ENCODE measurements around the gene PIGW. TPM values are rescaled to one million over a fixed set of nuclear protein-coding genes. Genes with fewer than 3 reads are reported as not detected.

PIGW gene, protein sequence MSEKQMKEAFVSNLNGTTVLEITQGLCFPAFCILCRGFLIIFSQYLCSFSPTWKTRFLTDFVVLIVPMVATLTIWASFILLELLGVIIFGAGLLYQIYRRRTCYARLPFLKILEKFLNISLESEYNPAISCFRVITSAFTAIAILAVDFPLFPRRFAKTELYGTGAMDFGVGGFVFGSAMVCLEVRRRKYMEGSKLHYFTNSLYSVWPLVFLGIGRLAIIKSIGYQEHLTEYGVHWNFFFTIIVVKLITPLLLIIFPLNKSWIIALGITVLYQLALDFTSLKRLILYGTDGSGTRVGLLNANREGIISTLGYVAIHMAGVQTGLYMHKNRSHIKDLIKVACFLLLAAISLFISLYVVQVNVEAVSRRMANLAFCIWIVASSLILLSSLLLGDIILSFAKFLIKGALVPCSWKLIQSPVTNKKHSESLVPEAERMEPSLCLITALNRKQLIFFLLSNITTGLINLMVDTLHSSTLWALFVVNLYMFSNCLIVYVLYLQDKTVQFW
- total RNA-seq (2014; rRNA removed; shearing (Covaris generic)) = 5.1 and 5.2 TPM in 2 replicates
- polyA plus RNA-seq (2016; fragmentation: Nextera tagmentation; extraction: Ambion mirVana) = 8.0 and 8.6 TPM in 2 replicates

DNA sequence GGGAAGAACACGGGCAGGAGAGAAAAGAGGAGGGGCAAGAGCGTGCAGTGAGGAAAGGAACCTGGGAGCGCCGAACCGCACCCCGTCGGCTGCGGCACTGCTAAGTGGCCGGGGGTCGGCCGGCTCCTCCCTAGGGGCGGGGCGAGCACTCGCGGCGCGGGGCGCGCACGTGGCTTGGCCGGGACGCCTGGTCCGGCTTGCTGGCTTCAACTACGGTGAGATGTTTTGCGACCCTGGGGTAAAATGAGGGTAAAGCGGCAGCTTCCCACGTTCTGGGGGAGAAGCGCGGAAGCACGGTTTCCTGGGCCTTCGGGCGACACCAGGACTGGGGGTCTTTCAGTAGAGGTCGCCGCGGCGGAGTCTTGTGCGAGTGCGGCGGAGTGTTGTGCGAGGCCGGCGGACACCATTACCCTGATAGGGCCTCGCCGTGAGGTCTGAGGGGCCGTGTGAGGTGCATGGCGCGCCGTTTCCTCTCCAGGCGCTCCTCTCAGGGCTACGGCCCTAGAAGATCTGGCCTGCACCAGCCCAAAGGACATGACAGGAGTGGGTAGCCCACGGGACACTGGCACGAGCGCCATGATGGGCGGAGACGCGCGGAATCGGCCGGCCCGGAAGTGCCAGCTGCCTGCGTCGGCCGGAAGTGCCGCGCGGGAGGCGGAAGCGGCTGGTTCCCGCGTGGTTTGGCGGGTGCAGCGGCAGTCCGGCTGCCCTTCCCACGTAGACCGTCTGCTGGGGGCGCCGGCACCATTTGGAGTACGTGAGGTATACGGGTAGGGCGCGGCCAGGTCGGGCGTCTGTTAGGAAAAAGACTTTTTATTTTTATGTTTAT, at the start of gene PIGW, which contains the start of gene MYO19:
TSS of gene PIGW (plus strand) at position 148 of the 829 bp plus-strand sequence. CDS start 2,115 bp downstream, outside the sequence.
TSS of gene MYO19 (minus strand) at position 29 of the 829 bp plus-strand sequence. CDS start 2,330 bp downstream, outside the sequence.
- Histone ChIP-seq H3K27ac (peak within 1 kb of the TSS; percentile 93), H3K4me3 (peak within 1 kb of the TSS; percentile 88), H4K20me1 (ENCODE audit: insufficient read depth) (no peaks in the 10 kb centered on the region), H3K9me2 (ENCODE audit: insufficient read depth) (no peaks in the 10 kb centered on the region), H3K27me3 (replicated peaks; ENCODE audit: insufficient read depth) (no peaks in the 10 kb centered on the region), H3K4me2 (ENCODE audit: unreplicated experiment) (peak within 1 kb of the TSS; percentile 91), H3K9ac (peak within 1 kb of the TSS; percentile 97), H3K79me2 (ENCODE audit: insufficient read depth) (peaks cover 45% of the 10 kb centered on the region), H3K9me3 (ENCODE audit: low read depth) (no peaks in the 10 kb centered on the region), H3K36me3 (ENCODE audit: low read depth) (0 out of 2 replicates have a peak, but pooled peaks cover 8% of the 10 kb centered on the region), H3F3A (ENCODE audit: insufficient read depth) (peaks cover 34% of the 10 kb centered on the region), H2AFZ (peak within 1 kb of the TSS; percentile 84), H3K4me1 (ENCODE audit: insufficient read depth) (no peaks in the 10 kb centered on the region)
- in situ Hi-C loops (cut with MboI) = no loop called here
- WGBS, 2 experiments (ENCODE audit: low coverage in 1 of 2, low lambda C conversion rate in 2 of 2, missing lambda C conversion rate in 2 of 2) = 1% methylated on average over 68 to 69 of the region's 83 CpGs
- TF ChIP-seq EZH2phosphoT487 (IDR thresholded peaks at IDR 0.05; ENCODE audit: insufficient read depth, low read depth) (no peak), EZH2 (IDR thresholded peaks at IDR 0.05; ENCODE audit: insufficient read depth, poor library complexity, severe bottlenecking) (no peak)
- peak; percentile 96 for DNase-seq

DNA sequence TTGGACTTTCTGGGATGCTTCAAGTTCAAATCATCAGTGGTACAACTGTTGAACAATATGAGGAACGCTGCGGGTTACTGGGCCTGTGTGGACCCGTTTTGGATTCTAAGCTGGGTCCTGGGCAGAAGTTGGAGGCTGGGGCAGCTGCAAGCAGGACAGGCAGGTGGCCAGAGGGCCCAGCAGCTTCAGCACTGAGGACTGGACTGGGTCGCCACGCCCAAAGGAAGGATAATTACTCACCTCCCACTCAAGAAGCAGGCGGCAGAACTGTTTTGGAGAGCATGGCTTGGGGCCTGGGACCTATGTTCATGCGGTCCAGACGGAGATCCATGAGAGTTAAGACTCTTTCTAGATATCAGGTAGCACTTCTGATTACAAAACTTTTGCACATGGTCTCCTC, 49.8 kb upstream of the PIGW start:
- DNase-seq = no peak
- 0 out of 2 replicates have a peak, but pooled peaks cover 5% of the 10 kb centered on the region for H3K4me1 ChIP-seq (ENCODE audit: insufficient read depth)
- TF ChIP-seq EZH2 (IDR thresholded peaks at IDR 0.05; ENCODE audit: insufficient read depth, poor library complexity, severe bottlenecking) = no peak
- H3K27ac ChIP-seq = no peak overlapping the region
- H3K36me3 ChIP-seq (ENCODE audit: low read depth) = no peaks in the 10 kb centered on the region
- H3K9ac ChIP-seq = no peak overlapping the region
- no peak overlapping the region for H3K4me3 ChIP-seq
- H3K79me2 ChIP-seq (ENCODE audit: insufficient read depth) = peaks cover 34% of the 10 kb centered on the region
- no peak overlapping the region; the same call in 1 of the 2 replicates for H2AFZ ChIP-seq
- WGBS, 2 experiments (ENCODE audit: low coverage in 1 of 2, low lambda C conversion rate in 2 of 2, missing lambda C conversion rate in 2 of 2) = 86 to 90% methylated on average over 8 of the region's 8 CpGs
- H4K20me1 ChIP-seq (ENCODE audit: insufficient read depth) = no peaks in the 10 kb centered on the region
- no peak overlapping the region for H3K4me2 ChIP-seq (ENCODE audit: unreplicated experiment)
- H3K9me3 ChIP-seq (ENCODE audit: low read depth) = no peaks in the 10 kb centered on the region
- H3K27me3 ChIP-seq (replicated peaks; ENCODE audit: insufficient read depth) = no peaks in the 10 kb centered on the region; the same call in 1 of the 2 replicates
- H3F3A ChIP-seq (ENCODE audit: insufficient read depth) = no peaks in the 10 kb centered on the region
- in situ Hi-C loops (cut with MboI) = no loop called here
- H3K9me2 ChIP-seq (ENCODE audit: insufficient read depth) = no peaks in the 10 kb centered on the region

DNA sequence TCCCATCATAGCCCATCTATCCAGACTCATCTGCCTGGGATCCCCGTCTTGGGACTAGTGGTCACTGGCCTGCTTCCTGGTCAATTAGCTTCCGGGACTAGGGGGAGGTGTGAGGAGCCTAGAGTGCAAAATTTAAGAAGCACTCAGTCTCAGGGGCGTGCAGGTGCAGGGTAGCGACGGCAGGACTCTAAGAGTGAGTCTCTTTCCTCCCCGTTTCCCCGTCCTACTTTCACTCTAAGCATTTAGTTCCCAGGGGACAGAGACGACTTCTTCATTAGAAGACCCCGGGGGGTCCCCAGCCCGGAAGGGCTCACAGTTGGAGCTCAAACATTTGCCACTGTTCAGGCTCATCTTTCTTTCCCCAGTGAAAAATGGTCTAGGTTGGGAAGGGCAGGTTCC, 49.0 kb upstream of the PIGW start:
- Histone ChIP-seq H4K20me1 (ENCODE audit: insufficient read depth) (no peaks in the 10 kb centered on the region), H3K79me2 (ENCODE audit: insufficient read depth) (peaks cover 42% of the 10 kb centered on the region), H3K27ac (no peak overlapping the region), H3K27me3 (replicated peaks; ENCODE audit: insufficient read depth) (no peaks in the 10 kb centered on the region; the same call in 1 of the 2 replicates), H3K4me3 (peak overlapping the region; percentile 77), H3K9ac (peak overlapping the region; percentile 78), H2AFZ (peak overlapping the region; percentile 100), H3K4me2 (ENCODE audit: unreplicated experiment) (peak overlapping the region; percentile 94), H3K9me2 (ENCODE audit: insufficient read depth) (no peaks in the 10 kb centered on the region), H3F3A (ENCODE audit: insufficient read depth) (no peaks in the 10 kb centered on the region), H3K4me1 (ENCODE audit: insufficient read depth) (0 out of 2 replicates have a peak, but pooled peaks cover 5% of the 10 kb centered on the region), H3K36me3 (ENCODE audit: low read depth) (no peaks in the 10 kb centered on the region), H3K9me3 (ENCODE audit: low read depth) (no peaks in the 10 kb centered on the region)
- TF ChIP-seq EZH2 (IDR thresholded peaks at IDR 0.05; ENCODE audit: insufficient read depth, poor library complexity, severe bottlenecking) (no peak), EZH2phosphoT487 (IDR thresholded peaks at IDR 0.05; ENCODE audit: insufficient read depth, low read depth) (no peak)
- in situ Hi-C loops (cut with MboI) = no loop called here
- 5 to 12% methylated on average over 10 of the region's 10 CpGs for WGBS, 2 experiments (ENCODE audit: low coverage in 1 of 2, low lambda C conversion rate in 2 of 2, missing lambda C conversion rate in 2 of 2)
- DNase-seq = peak; percentile 8
